Right atrium auricular region (tissue), 2 donors: Measurements from ENCODE around the gene ZNF774. TPM values are rescaled to one million over a fixed set of nuclear protein-coding genes. Genes with fewer than 3 reads are reported as not detected.
A peak's percentile ranks its signal among the peaks of the same experiment; 100 is the strongest.

Source experiments
- DNase-seq: peaks from one replicate; pipeline ENCODE4 v3.0.0-alpha.2; 2019; ENCODE audit warnings: low spot score
- H3K27ac ChIP-seq, 2 donors: fragments of 200-600 bp; sonication (generic); 1 replicate in 1 of 2; 2 replicates in 1 of 2; pipeline ENCODE4 v1.5.1; 2016 to 2019
- H3K27me3 ChIP-seq, 2 donors: fragments of 200-600 bp; sonication (generic); one replicate each; pipeline versions ENCODE4 v1.5.1 to v1.6.0; 2017 to 2019
- H3K36me3 ChIP-seq: fragments of 200-600 bp; sonication (generic); one replicate; pipeline ENCODE4 v1.5.1; 2016
- H3K4me1 ChIP-seq, 2 donors: fragments of 200-600 bp; sonication (generic); one replicate each; pipeline versions ENCODE4 v1.5.1 to v1.6.0; 2017 to 2019
- H3K4me3 ChIP-seq, 2 donors: fragments of 200-600 bp; sonication (generic); 1 replicate in 1 of 2; 2 replicates in 1 of 2; pipeline ENCODE4 v1.5.1; 2017 to 2019; ENCODE audit warnings: mild to moderate bottlenecking in 1 of 2, moderate library complexity in 1 of 2
- H3K9me3 ChIP-seq, 2 donors: fragments of 200-600 bp; sonication (generic); one replicate each; pipeline ENCODE4 v1.5.1; 2019
- CTCF ChIP-seq, 2 donors: fragments of 200-600 bp; sonication (generic); IDR thresholded peaks; one replicate each; pipeline ENCODE4 v1.5.1; 2019; ENCODE audit warnings: antibody characterized with exemption in 2 of 2
- total RNA-seq, 2 donors: library from RNA; depleted of rRNA; stranded (reverse); fragments of >200 nt; gene quantifications; one replicate each; pipeline ENCODE4 v1.1.0, GENCODE V29; 2016

The ZNF774 gene
- total RNA-seq, 2 donors from 2014 or later: 3.7 to 4.3 TPM

- TF ChIP-seq CTCF (IDR thresholded peaks at IDR 0.05): no peak
- Histone ChIP-seq H3K36me3 (peaks cover 3% of the 10 kb centered on the region), H3K27me3 (no peaks in the 10 kb centered on the region), H3K4me1 (peaks cover 0 to 78% of the 10 kb centered on the region in 2 donors), H3K9me3 (no peaks in the 10 kb centered on the region), H3K27ac (peak overlapping the region in 1 of 2 donors; percentile 12), H3K4me3 (no peak overlapping the region)
- no peak for DNase-seq
Observed at GRCh38 chr15:90394074-90394473, 42.0 kb downstream of the ZNF774 start.

- H3K27ac ChIP-seq: peak overlapping the region in 1 of 2 donors; percentile 12
- peaks cover 3% of the 10 kb centered on the region for H3K36me3 ChIP-seq
- H3K27me3 ChIP-seq: no peaks in the 10 kb centered on the region
- H3K4me1 ChIP-seq: peaks cover 0 to 75% of the 10 kb centered on the region in 2 donors
- H3K9me3 ChIP-seq: no peaks in the 10 kb centered on the region
- no peak overlapping the region for H3K4me3 ChIP-seq
- no peak for TF ChIP-seq CTCF (IDR thresholded peaks at IDR 0.05)
- no peak for DNase-seq
Observed at GRCh38 chr15:90394748-90395442, 42.8 kb downstream of the ZNF774 start.

- Histone ChIP-seq H3K27ac (no peak overlapping the region), H3K27me3 (no peaks in the 10 kb centered on the region), H3K4me1 (peaks cover 0 to 74% of the 10 kb centered on the region in 2 donors), H3K36me3 (peaks cover 3% of the 10 kb centered on the region), H3K9me3 (no peaks in the 10 kb centered on the region), H3K4me3 (no peak overlapping the region)
- DNase-seq: no peak
- TF ChIP-seq CTCF (IDR thresholded peaks at IDR 0.05): no peak
Observed at GRCh38 chr15:90396321-90396720, 44.2 kb downstream of the ZNF774 start.

DNA sequence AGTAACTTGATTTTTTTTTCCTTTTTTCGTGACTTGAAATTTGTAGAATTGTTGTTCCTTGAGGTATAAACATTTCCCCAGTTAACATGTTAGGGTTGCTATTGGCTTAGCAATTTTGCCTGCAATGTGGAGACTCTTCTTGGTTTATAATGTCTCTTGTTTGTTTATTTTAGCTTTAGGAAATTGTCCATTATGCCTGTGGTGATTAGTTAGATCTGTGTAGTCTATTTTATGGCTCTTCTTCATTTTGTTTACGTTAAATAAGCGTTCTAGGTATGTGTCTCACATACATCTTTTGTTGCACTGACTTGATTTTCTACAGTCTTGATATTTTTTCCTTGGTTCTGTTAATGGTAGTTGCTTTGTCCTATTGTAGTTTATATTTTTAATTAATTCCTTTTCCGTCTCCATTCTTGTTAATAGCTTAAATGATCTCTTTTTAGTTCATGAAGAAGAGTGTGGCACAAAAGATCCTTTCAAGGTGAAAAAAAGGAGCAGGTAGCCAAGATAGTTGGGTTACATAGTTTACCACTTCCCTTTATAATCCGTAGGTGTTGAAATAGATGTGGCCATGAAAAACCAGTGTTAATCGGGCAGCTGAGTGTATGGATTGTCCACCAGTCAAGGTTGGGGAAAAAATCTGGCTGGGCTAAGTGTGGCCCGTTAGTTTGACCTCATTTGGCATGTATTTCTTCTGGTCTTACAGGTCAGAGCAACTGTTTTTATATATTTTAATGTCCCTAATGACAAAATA lies 48.1 kb downstream of the ZNF774 start:
- H3K36me3 ChIP-seq: no peaks in the 10 kb centered on the region
- DNase-seq: no peak
- H3K9me3 ChIP-seq: no peaks in the 10 kb centered on the region
- peak overlapping the region; percentile 78 to 91 for H3K27ac ChIP-seq
- no peaks in the 10 kb centered on the region for H3K27me3 ChIP-seq
- no peak for TF ChIP-seq CTCF (IDR thresholded peaks at IDR 0.05)
- H3K4me1 ChIP-seq: peaks cover 0 to 76% of the 10 kb centered on the region in 2 donors
- H3K4me3 ChIP-seq: no peak overlapping the region

DNA sequence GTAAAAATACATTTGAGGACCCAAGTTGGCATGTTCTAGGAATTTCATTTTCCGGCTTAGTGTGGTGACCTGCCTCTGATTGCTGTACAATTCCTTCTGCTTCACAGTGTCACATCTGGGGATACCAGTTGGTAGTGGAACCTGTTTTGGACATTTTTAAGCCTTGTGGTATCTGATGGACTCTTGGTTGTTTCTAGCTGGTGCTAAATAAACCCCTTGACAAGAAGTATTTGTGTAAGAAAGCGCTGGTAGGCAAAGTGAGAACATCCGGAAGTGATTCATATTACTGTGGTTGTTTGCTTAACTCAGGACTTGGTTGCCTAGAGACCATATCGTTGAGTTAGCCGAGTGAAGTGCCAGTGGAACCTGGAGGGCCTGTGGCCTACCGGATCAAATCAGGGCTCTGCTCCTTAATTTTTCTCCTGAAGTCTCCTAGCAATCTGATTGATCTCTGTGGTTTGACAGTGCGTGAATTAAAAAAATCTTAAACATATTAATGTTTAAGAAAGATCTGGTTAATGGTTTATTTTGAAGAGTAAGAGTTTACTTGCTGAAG lies 48.8 kb downstream of the ZNF774 start:
- Histone ChIP-seq H3K9me3 (no peaks in the 10 kb centered on the region), H3K27me3 (no peaks in the 10 kb centered on the region), H3K4me1 (peaks cover 0 to 76% of the 10 kb centered on the region in 2 donors), H3K4me3 (no peak overlapping the region), H3K36me3 (no peaks in the 10 kb centered on the region), H3K27ac (peak overlapping the region; percentile 78 to 91)
- TF ChIP-seq CTCF (IDR thresholded peaks at IDR 0.05): no peak
- peak; percentile 84 for DNase-seq
